Subcutaneous adipose tissue (tissue), 4 donors: ENCODE measurements around the gene AP1S2. TPM values are rescaled to one million over a fixed set of nuclear protein-coding genes. Genes with fewer than 3 reads are reported as not detected.

Experiments
- CTCF ChIP-seq: fragments of 450-650 bp; IDR thresholded peaks from one replicate; pipeline ENCODE4 v1.5.1; 2016; ENCODE audit warnings: low read depth, mild to moderate bottlenecking, control low read depth, antibody characterized with exemption, moderate library complexity
- total RNA-seq, 4 donors: library from RNA; depleted of rRNA; stranded (reverse); fragments of >200 nt; gene quantifications; one replicate each; pipeline ENCODE4 v1.1.0, GENCODE V29; 2016

AP1S2 gene
- total RNA-seq, 4 donors from 2014 or later, result 50.1 to 101 (median 75.6) TPM

- no peak for TF ChIP-seq CTCF
Observed at GRCh38 chrX:15882704-15883539, 28.3 kb upstream of the AP1S2 start.

- no peak for TF ChIP-seq CTCF
Observed at GRCh38 chrX:15881381-15881897, 26.8 kb upstream of the AP1S2 start.

GRCh38 chrX:15877380-15877779 lies 22.8 kb upstream of the AP1S2 start:
- TF ChIP-seq CTCF, result no peak

- no peak for TF ChIP-seq CTCF
Observed at GRCh38 chrX:15874672-15875071, 20.1 kb upstream of the AP1S2 start.

- TF ChIP-seq CTCF, result no peak
Observed at GRCh38 chrX:15873566-15873965, 19.0 kb upstream of the AP1S2 start.

- TF ChIP-seq CTCF, result no peak
Observed at GRCh38 chrX:15870310-15870709, 15.7 kb upstream of the AP1S2 start.

- no peak for TF ChIP-seq CTCF
Observed at GRCh38 chrX:15869695-15870094, 15.1 kb upstream of the AP1S2 start.
